Measurements from ENCODE around the gene SPG7.
A peak's percentile ranks its signal among the peaks of the same experiment; 100 is the strongest.

Gene SPG7

GRCh38 chr16:89555780-89556179 lies 47.6 kb downstream of the SPG7 start:
- H3K4me3 Mint-ChIP-seq: no peak overlapping the region
- peaks cover 14% of the 10 kb centered on the region for H3K4me1 Mint-ChIP-seq (ENCODE audit: low read depth)
- H3K9me3 Mint-ChIP-seq (ENCODE audit: low read depth): no peaks in the 10 kb centered on the region
- no peaks in the 10 kb centered on the region for H3K27me3 Mint-ChIP-seq
- H3K27ac Mint-ChIP-seq: no peak overlapping the region
- peaks cover 4% of the 10 kb centered on the region for H3K36me3 Mint-ChIP-seq

- H3K36me3 Mint-ChIP-seq: peaks cover 8% of the 10 kb centered on the region
- H3K27me3 Mint-ChIP-seq: no peaks in the 10 kb centered on the region
- peaks cover 12% of the 10 kb centered on the region for H3K4me1 Mint-ChIP-seq (ENCODE audit: low read depth)
- H3K9me3 Mint-ChIP-seq (ENCODE audit: low read depth): no peaks in the 10 kb centered on the region
- peak overlapping the region; percentile 76 for H3K4me3 Mint-ChIP-seq
- H3K27ac Mint-ChIP-seq: peak overlapping the region; percentile 80
Measured at GRCh38 chr16:89556750-89557689, 48.8 kb downstream of the SPG7 start.

- H3K36me3 Mint-ChIP-seq: peaks cover 13% of the 10 kb centered on the region
- peak overlapping the region; percentile 80 for H3K27ac Mint-ChIP-seq
Measured at GRCh38 chr16:89557690-89558490, 49.7 kb downstream of the SPG7 start.

DNA sequence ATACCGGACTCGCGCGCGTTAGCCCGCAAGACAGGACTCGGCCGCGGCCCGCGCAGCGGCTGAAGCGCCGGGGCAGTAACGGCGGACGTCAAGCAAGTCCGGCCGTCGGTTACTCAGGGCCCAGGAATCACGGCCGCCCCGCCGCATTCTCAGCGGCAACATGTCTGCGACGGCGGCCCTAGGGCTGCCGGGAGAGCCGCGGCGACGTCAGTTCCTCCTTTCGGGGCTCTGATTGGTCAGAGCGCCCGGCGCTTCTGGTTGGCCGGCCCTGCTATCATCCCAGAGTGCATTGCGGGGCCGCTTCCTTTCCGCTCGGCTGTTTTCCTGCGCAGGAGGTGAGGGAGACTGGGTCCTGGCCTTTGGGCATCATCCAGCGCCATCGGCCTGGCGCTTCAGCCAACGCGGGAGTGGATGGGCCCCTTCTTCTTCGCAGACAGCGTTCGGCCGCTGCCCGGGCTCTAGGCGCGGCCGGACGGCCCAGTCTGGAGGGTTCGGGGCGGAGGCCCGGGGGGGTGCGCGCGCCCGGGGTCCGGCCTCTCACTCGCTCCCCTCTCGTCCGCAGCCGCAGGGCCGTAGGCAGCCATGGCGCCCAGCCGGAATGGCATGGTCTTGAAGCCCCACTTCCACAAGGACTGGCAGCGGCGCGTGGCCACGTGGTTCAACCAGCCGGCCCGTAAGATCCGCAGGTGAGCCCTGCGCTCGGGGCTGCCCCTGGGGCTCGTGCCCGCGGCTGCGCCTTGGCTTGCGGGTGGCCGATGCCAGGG lies 52.4 kb downstream of the SPG7 start, which contains the start of gene RPL13:
Gene RPL13, plus strand, starts transcription at position 305 of the 764 bp plus-strand sequence. Its CDS starts 278 bp downstream, at position 583.
- H3K9me3 Mint-ChIP-seq (ENCODE audit: low read depth): no peaks in the 10 kb centered on the region
- no peaks in the 10 kb centered on the region for H3K27me3 Mint-ChIP-seq
- peak within 1 kb of the TSS; percentile 96 for H3K4me3 Mint-ChIP-seq
- peak within 1 kb of the TSS; percentile 98 for H3K27ac Mint-ChIP-seq
- peaks cover 13% of the 10 kb centered on the region for H3K36me3 Mint-ChIP-seq
- peaks cover 38% of the 10 kb centered on the region for H3K4me1 Mint-ChIP-seq (ENCODE audit: low read depth)

More at GRCh38 chr16:89557690-89558490, 49.7 kb downstream of the SPG7 start:
- Mint-ChIP-seq H3K9me3 (ENCODE audit: low read depth) (no peaks in the 10 kb centered on the region), H3K4me3 (peak overlapping the region; percentile 76), H3K27me3 (no peaks in the 10 kb centered on the region), H3K4me1 (ENCODE audit: low read depth) (peaks cover 20% of the 10 kb centered on the region)

DNA sequence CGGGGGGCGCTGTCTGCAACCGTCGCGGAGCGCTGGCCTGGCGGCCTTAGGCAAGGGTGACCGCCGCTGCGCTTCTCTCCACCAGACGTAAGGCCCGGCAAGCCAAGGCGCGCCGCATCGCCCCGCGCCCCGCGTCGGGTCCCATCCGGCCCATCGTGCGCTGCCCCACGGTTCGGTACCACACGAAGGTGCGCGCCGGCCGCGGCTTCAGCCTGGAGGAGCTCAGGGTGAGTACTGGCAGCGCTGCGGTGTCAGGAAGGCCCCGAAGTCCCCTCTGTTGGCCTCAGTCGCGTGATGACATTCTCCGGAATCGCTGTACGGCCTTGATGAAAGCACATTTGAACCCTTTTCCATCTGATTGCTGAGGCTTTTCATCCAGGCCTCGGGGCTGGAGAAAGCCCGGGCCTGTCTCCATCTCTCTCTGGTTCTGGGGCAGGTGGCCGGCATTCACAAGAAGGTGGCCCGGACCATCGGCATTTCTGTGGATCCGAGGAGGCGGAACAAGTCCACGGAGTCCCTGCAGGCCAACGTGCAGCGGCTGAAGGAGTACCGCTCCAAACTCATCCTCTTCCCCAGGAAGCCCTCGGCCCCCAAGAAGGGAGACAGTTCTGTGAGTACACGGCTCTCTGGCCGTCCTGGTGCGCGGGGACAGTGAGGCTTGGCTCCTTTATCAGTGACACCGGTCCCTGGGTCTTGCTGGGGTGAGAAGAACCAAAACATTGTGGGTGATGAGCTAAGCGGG lies 53.1 kb downstream of the SPG7 start:
- Mint-ChIP-seq H3K36me3 (peaks cover 9% of the 10 kb centered on the region), H3K27ac (peak overlapping the region; percentile 92), H3K4me3 (peak overlapping the region; percentile 92), H3K4me1 (ENCODE audit: low read depth) (peaks cover 45% of the 10 kb centered on the region), H3K9me3 (ENCODE audit: low read depth) (no peaks in the 10 kb centered on the region), H3K27me3 (no peaks in the 10 kb centered on the region)

GRCh38 chr16:89561884-89562599 lies 53.8 kb downstream of the SPG7 start:
- peaks cover 45% of the 10 kb centered on the region for H3K4me1 Mint-ChIP-seq (ENCODE audit: low read depth)
- H3K9me3 Mint-ChIP-seq (ENCODE audit: low read depth): no peaks in the 10 kb centered on the region
- H3K36me3 Mint-ChIP-seq: peaks cover 9% of the 10 kb centered on the region
- peak overlapping the region; percentile 92 for H3K4me3 Mint-ChIP-seq
- peak overlapping the region; percentile 92 for H3K27ac Mint-ChIP-seq
- no peaks in the 10 kb centered on the region for H3K27me3 Mint-ChIP-seq

GRCh38 chr16:89562939-89563338 lies 54.7 kb downstream of the SPG7 start:
- Mint-ChIP-seq H3K4me1 (ENCODE audit: low read depth) (peaks cover 38% of the 10 kb centered on the region), H3K27ac (peak overlapping the region; percentile 92), H3K36me3 (peaks cover 11% of the 10 kb centered on the region)

GRCh38 chr16:89563639-89564392 lies 55.6 kb downstream of the SPG7 start:
- Mint-ChIP-seq H3K4me1 (ENCODE audit: low read depth) (peaks cover 38% of the 10 kb centered on the region), H3K27me3 (no peaks in the 10 kb centered on the region), H3K4me3 (peak overlapping the region; percentile 92), H3K27ac (peak overlapping the region; percentile 92), H3K36me3 (peaks cover 11% of the 10 kb centered on the region), H3K9me3 (ENCODE audit: low read depth) (no peaks in the 10 kb centered on the region)

More at GRCh38 chr16:89562939-89563338, 54.7 kb downstream of the SPG7 start:
- Mint-ChIP-seq H3K27me3 (no peaks in the 10 kb centered on the region), H3K9me3 (ENCODE audit: low read depth) (no peaks in the 10 kb centered on the region), H3K4me3 (peak overlapping the region; percentile 92)

- Mint-ChIP-seq H3K27me3 (no peaks in the 10 kb centered on the region), H3K27ac (peak overlapping the region; percentile 72), H3K4me3 (peak overlapping the region; percentile 92), H3K4me1 (ENCODE audit: low read depth) (peaks cover 37% of the 10 kb centered on the region), H3K36me3 (peaks cover 11% of the 10 kb centered on the region), H3K9me3 (ENCODE audit: low read depth) (no peaks in the 10 kb centered on the region)
Measured at GRCh38 chr16:89564476-89565255, 56.5 kb downstream of the SPG7 start.

DNA sequence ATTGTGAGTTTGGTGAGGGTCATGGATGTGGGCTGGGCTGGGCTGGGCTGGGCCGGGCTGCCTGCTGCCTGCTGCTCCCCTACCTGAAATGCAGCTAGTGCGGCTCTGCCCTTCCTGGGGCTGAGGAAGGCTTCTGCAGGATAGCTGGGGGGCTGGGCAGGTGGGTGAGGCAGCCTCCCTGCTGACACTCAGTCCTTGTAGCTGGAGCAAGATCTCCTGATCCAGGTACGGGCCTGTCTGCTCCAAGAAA lies 57.0 kb downstream of the SPG7 start:
- Mint-ChIP-seq H3K9me3 (ENCODE audit: low read depth) (no peaks in the 10 kb centered on the region), H3K4me3 (peak overlapping the region; percentile 92), H3K4me1 (ENCODE audit: low read depth) (peaks cover 37% of the 10 kb centered on the region), H3K27ac (peak overlapping the region; percentile 72), H3K36me3 (peaks cover 11% of the 10 kb centered on the region), H3K27me3 (no peaks in the 10 kb centered on the region)

GRCh38 chr16:89565506-89566372 lies 57.5 kb downstream of the SPG7 start:
- Mint-ChIP-seq H3K27ac (no peak overlapping the region), H3K4me3 (peak overlapping the region; percentile 92), H3K9me3 (ENCODE audit: low read depth) (no peaks in the 10 kb centered on the region), H3K4me1 (ENCODE audit: low read depth) (peaks cover 37% of the 10 kb centered on the region), H3K36me3 (peaks cover 11% of the 10 kb centered on the region), H3K27me3 (no peaks in the 10 kb centered on the region)
